Measurements from ENCODE around the gene HIPK2.

DNA sequence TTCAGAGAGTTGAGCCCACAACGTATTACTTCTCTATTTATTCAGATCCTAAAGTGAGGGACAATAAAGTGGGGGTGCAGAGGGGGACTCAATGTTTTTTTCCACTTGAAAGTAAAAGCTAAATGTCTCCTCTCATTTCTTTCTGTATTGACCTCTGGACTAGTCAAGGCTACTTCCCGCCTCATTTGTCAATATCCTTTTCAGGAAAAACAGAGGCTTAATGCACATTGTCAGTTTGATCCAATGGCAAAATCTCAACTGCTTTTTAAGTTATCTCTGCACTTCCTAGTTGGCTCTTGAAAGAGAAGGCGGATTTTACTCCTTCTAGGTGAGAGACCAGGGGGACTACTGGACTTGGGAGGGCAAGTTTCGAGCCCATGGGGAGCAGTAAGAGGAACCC is 56.4 kb downstream of the HIPK2 start:
- TF ChIP-seq, protein P1, sequence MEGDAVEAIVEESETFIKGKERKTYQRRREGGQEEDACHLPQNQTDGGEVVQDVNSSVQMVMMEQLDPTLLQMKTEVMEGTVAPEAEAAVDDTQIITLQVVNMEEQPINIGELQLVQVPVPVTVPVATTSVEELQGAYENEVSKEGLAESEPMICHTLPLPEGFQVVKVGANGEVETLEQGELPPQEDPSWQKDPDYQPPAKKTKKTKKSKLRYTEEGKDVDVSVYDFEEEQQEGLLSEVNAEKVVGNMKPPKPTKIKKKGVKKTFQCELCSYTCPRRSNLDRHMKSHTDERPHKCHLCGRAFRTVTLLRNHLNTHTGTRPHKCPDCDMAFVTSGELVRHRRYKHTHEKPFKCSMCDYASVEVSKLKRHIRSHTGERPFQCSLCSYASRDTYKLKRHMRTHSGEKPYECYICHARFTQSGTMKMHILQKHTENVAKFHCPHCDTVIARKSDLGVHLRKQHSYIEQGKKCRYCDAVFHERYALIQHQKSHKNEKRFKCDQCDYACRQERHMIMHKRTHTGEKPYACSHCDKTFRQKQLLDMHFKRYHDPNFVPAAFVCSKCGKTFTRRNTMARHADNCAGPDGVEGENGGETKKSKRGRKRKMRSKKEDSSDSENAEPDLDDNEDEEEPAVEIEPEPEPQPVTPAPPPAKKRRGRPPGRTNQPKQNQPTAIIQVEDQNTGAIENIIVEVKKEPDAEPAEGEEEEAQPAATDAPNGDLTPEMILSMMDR (conservative IDR thresholded peaks at IDR 0.05; ENCODE audit: low read length): no peak
- no peak for TF ChIP-seq EZH2phosphoT487 (IDR thresholded peaks at IDR 0.05; ENCODE audit: borderline replicate concordance)
